Measurements from ENCODE around the gene NEURL3. TPM values are rescaled to one million over a fixed set of nuclear protein-coding genes. Genes with fewer than 3 reads are reported as not detected.

Gene NEURL3
- total RNA-seq, 1 experiment from 2014 or later: 4.2 TPM

GRCh38 chr2:96517079-96517478 is 11.9 kb upstream of the NEURL3 start:
- Histone ChIP-seq H3K27me3 (replicated peaks; ENCODE audit: control insufficient read depth, insufficient read depth, low read length) (no peaks in the 10 kb centered on the region), H3K36me3 (ENCODE audit: control insufficient read depth, insufficient read depth, low read length) (no peaks in the 10 kb centered on the region), H3K4me1 (no peaks in the 10 kb centered on the region), H3K4me3 (ENCODE audit: low read depth, low read length) (no peak overlapping the region), H3K9me3 (peaks cover 7% of the 10 kb centered on the region; the same call in 1 of the 2 replicates)
- Mint-ChIP-seq H3K36me3 (ENCODE audit: insufficient read depth, unreplicated experiment) (no peaks in the 10 kb centered on the region), H3K4me3 (ENCODE audit: unreplicated experiment) (no peak overlapping the region), H3K4me1 (ENCODE audit: low read depth, unreplicated experiment) (no peaks in the 10 kb centered on the region), H3K27me3 (ENCODE audit: insufficient read depth, unreplicated experiment) (no peaks in the 10 kb centered on the region), H3K9me3 (ENCODE audit: unreplicated experiment) (peaks cover 21% of the 10 kb centered on the region), H3K27ac (ENCODE audit: unreplicated experiment) (no peak overlapping the region)
- ChIA-PET POLR2A (no interaction called here), CTCF (interaction anchor here (0.6 kb wide), 1 partner anchor 108 kb away, joined by 3 read pairs; no protein-coding TSS in a partner anchor)
- no TSS peak for BruUV-seq (replicated peaks)
- no peak for TF ChIP-seq CTCF (IDR thresholded peaks at IDR 0.05; ENCODE audit: insufficient read depth in 1 of 2, low read depth in 1 of 2, low read length in 1 of 2, severe bottlenecking in 1 of 2, unreplicated experiment in 1 of 2)
- DNase-seq: no peak
- intact Hi-C loops (cut with micrococcal nuclease; ENCODE audit: unreplicated experiment): no loop called here

- DNase-seq: no peak
- POLR2A ChIA-PET: no interaction called here
These were observed 9.4 kb upstream of the NEURL3 start for GRCh38 chr2:96514521-96514920.

GRCh38 chr2:96512341-96512740 is 7.2 kb upstream of the NEURL3 start:
- Mint-ChIP-seq H3K36me3 (ENCODE audit: insufficient read depth, unreplicated experiment) (peaks cover 8% of the 10 kb centered on the region), H3K27ac (ENCODE audit: unreplicated experiment) (no peak overlapping the region), H3K4me3 (ENCODE audit: unreplicated experiment) (no peak overlapping the region), H3K9me3 (ENCODE audit: unreplicated experiment) (peaks cover 14% of the 10 kb centered on the region), H3K27me3 (ENCODE audit: insufficient read depth, unreplicated experiment) (peaks cover 3% of the 10 kb centered on the region), H3K4me1 (ENCODE audit: low read depth, unreplicated experiment) (peaks cover 8% of the 10 kb centered on the region)
- BruUV-seq (replicated peaks): no TSS peak
- H3K9me3 ChIP-seq: peaks cover 5% of the 10 kb centered on the region; the same call in 1 of the 2 replicates
- H3K36me3 ChIP-seq (ENCODE audit: control insufficient read depth, insufficient read depth, low read length): no peaks in the 10 kb centered on the region
- DNase-seq: no peak
- H3K27me3 ChIP-seq (replicated peaks; ENCODE audit: control insufficient read depth, insufficient read depth, low read length): no peaks in the 10 kb centered on the region
- H3K4me3 ChIP-seq (ENCODE audit: low read depth, low read length): no peak overlapping the region
- ChIA-PET CTCF (interaction anchor here (1.6 kb wide), 1 partner anchor 105 kb away, joined by 6 read pairs; no protein-coding TSS in a partner anchor), POLR2A (no interaction called here)
- TF ChIP-seq CTCF (IDR thresholded peaks at IDR 0.05; ENCODE audit: insufficient read depth in 1 of 2, low read depth in 1 of 2, low read length in 1 of 2, severe bottlenecking in 1 of 2, unreplicated experiment in 1 of 2): no peak
- intact Hi-C loops (cut with micrococcal nuclease; ENCODE audit: unreplicated experiment): no loop called here
- H3K4me1 ChIP-seq: peaks cover 5% of the 10 kb centered on the region

More at GRCh38 chr2:96514521-96514920, 9.4 kb upstream of the NEURL3 start:
- H3K27me3 Mint-ChIP-seq (ENCODE audit: insufficient read depth, unreplicated experiment): peaks cover 3% of the 10 kb centered on the region
- no peaks in the 10 kb centered on the region for H3K36me3 Mint-ChIP-seq (ENCODE audit: insufficient read depth, unreplicated experiment)
- no peaks in the 10 kb centered on the region for H3K27me3 ChIP-seq (replicated peaks; ENCODE audit: control insufficient read depth, insufficient read depth, low read length)
- no peak overlapping the region for H3K4me3 ChIP-seq (ENCODE audit: low read depth, low read length)
- no peak overlapping the region for H3K27ac Mint-ChIP-seq (ENCODE audit: unreplicated experiment)
- no peaks in the 10 kb centered on the region for H3K4me1 ChIP-seq
- BruUV-seq (replicated peaks): no TSS peak
- no peak overlapping the region for H3K4me3 Mint-ChIP-seq (ENCODE audit: unreplicated experiment)
- CTCF ChIA-PET: no interaction called here
- H3K9me3 ChIP-seq: peaks cover 7% of the 10 kb centered on the region; the same call in 1 of the 2 replicates
- peaks cover 21% of the 10 kb centered on the region for H3K9me3 Mint-ChIP-seq (ENCODE audit: unreplicated experiment)
- intact Hi-C loops (cut with micrococcal nuclease; ENCODE audit: unreplicated experiment): no loop called here
- H3K4me1 Mint-ChIP-seq (ENCODE audit: low read depth, unreplicated experiment): peaks cover under 1% of the 10 kb centered on the region
- H3K36me3 ChIP-seq (ENCODE audit: control insufficient read depth, insufficient read depth, low read length): no peaks in the 10 kb centered on the region
- TF ChIP-seq CTCF (IDR thresholded peaks at IDR 0.05; ENCODE audit: insufficient read depth in 1 of 2, low read depth in 1 of 2, low read length in 1 of 2, severe bottlenecking in 1 of 2, unreplicated experiment in 1 of 2): no peak
